ENCODE data around the gene NCKAP5. TPM values are rescaled to one million over a fixed set of nuclear protein-coding genes. Genes with fewer than 3 reads are reported as not detected.

The NCKAP5 gene
- total and polyA plus RNA-seq, 2 of the 8 experiments (the other 6 are each of a cell fraction or from before 2014, with no cell fraction given): 0.27 to 0.86 TPM

DNA sequence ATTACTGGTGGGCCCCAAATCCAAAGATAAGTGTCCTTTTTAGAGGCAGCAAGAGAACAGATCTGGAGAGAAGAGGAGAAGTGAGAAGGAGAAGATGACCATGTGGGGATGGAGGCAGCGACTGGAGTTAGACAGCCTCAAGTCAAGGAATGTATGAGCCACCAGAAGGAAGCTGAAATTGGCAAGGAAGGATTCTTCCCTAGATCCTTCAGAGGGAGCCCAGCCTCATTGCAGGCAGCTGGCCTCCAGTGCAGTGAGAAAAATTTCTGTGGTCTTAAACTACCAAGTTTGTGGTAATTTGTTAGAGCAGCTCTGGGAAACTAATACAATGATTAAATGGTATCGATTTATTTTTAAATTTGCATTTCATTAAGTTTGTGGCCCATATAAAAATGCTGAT, 167.9 kb downstream of the NCKAP5 start:
- H4K8ac ChIP-seq (ENCODE audit: extremely low read depth, insufficient read depth, low read length): no peak overlapping the region
- no peak overlapping the region for H4K5ac ChIP-seq (ENCODE audit: insufficient read length, low read depth, low read length)
- H2BK5ac ChIP-seq (ENCODE audit: low read depth, low read length): no peak overlapping the region
- H3K9me3 ChIP-seq (ENCODE audit: insufficient read depth in 2 of 2, low read depth in 1 of 2, low read length in 1 of 2): no peaks in the 10 kb centered on the region
- H2BK20ac ChIP-seq (ENCODE audit: low read length): no peak overlapping the region
- no peak overlapping the region for H3K23ac ChIP-seq (ENCODE audit: insufficient read length)
- CTCF ChIA-PET (ENCODE audit: partially characterized antibody): interaction anchor here (0.6 to 0.7 kb wide), 2 partner anchors 138 to 1498 kb away, joined by 3 read pairs; no protein-coding TSS in a partner anchor
- FAIRE-seq: no peak
- no peak overlapping the region for H3K4ac ChIP-seq (replicated peaks; ENCODE audit: insufficient read length, low read depth, low read length)
- 97% methylated on average over 2 of the region's 2 CpGs; no CpG with 5 or more reads in 1 of the 2 experiments for WGBS, 2 experiments (ENCODE audit: extremely low coverage in 1 of 2, insufficient coverage in 1 of 2, insufficient read length in 1 of 2, insufficient replicate concordance in 2 of 2, low coverage in 1 of 2, low lambda C conversion rate in 2 of 2, missing lambda C conversion rate in 1 of 2)
- no peak overlapping the region for H2BK15ac ChIP-seq (ENCODE audit: low read length)
- H3K4me3 ChIP-seq (ENCODE audit: extremely low read depth in 1 of 4, insufficient read depth in 2 of 4, low read depth in 3 of 4, low read length in 4 of 4): no peak overlapping the region
- POLR2A ChIA-PET (ENCODE audit: partially characterized antibody): no interaction called here
- no peaks in the 10 kb centered on the region for H3K36me3 ChIP-seq (ENCODE audit: control insufficient read depth in 2 of 4, insufficient read depth in 4 of 4, low read length in 3 of 4)
- no peak overlapping the region for H3K56ac ChIP-seq (replicated peaks; ENCODE audit: insufficient read length, low read depth, low read length)
- H2BK120ac ChIP-seq (replicated peaks; ENCODE audit: low read depth, low read length): no peak overlapping the region
- H2AFZ ChIP-seq (ENCODE audit: low read length): no peak overlapping the region
- H4K91ac ChIP-seq (replicated peaks; ENCODE audit: insufficient read length, low read length): no peak overlapping the region
- H3K4me1 ChIP-seq (replicated peaks in 1 of 4; ENCODE audit: control insufficient read depth in 3 of 4, insufficient read depth in 4 of 4, low read length in 3 of 4): peaks cover 0 to 3% (median 0%) of the 10 kb centered on the region in 4 experiments; a peak in 1 of 7 replicates
- H3K79me2 ChIP-seq (ENCODE audit: control insufficient read depth in 1 of 2, insufficient read depth in 2 of 2, low read length in 2 of 2): no peaks in the 10 kb centered on the region
- H3K79me1 ChIP-seq (ENCODE audit: low read depth, low read length): no peaks in the 10 kb centered on the region
- DNase-seq (ENCODE audit: low read depth in 1 of 2, low spot score in 2 of 2): no peak
- no peak overlapping the region for H3K18ac ChIP-seq (ENCODE audit: extremely low read depth, low read length)
- H3K23me2 ChIP-seq (ENCODE audit: low read depth, low read length): no peaks in the 10 kb centered on the region
- H3K27me3 ChIP-seq (replicated peaks in 1 of 4; ENCODE audit: control insufficient read depth in 3 of 4, extremely low read depth in 1 of 4, insufficient read depth in 3 of 4, low read length in 3 of 4): no peaks in the 10 kb centered on the region
- no peaks in the 10 kb centered on the region for H4K20me1 ChIP-seq (replicated peaks in 1 of 2; ENCODE audit: control insufficient read depth in 1 of 2, insufficient read depth in 2 of 2, low read length in 2 of 2)
- H3K4me2 ChIP-seq (ENCODE audit: insufficient read depth in 1 of 2, low read depth in 2 of 2, low read length in 2 of 2): no peak overlapping the region
- H3K14ac ChIP-seq (ENCODE audit: insufficient read length): no peak overlapping the region
- H2BK12ac ChIP-seq (ENCODE audit: low read depth, low read length): no peak overlapping the region
- no peak overlapping the region for H2AK5ac ChIP-seq (ENCODE audit: low read depth, low read length)
- no peak overlapping the region for H3K9ac ChIP-seq (replicated peaks in 1 of 4; ENCODE audit: extremely low read depth in 1 of 4, low read depth in 3 of 4, low read length in 3 of 4)
- no peak overlapping the region for H3K27ac ChIP-seq (ENCODE audit: low read depth, low read length)
- no peak for TF ChIP-seq YY1 (IDR thresholded peaks at IDR 0.05; ENCODE audit: low read depth, low read length)
- no peak for TF ChIP-seq ASH2L (IDR thresholded peaks at IDR 0.05; ENCODE audit: low read length)
- no peak for TF ChIP-seq SAP30 (IDR thresholded peaks at IDR 0.05; ENCODE audit: insufficient read depth, insufficient replicate concordance, low read length)
- no peak for TF ChIP-seq SP4 (IDR thresholded peaks at IDR 0.05; ENCODE audit: low read length)
- TF ChIP-seq BACH1 (IDR thresholded peaks at IDR 0.05; ENCODE audit: low read length): no peak
- no peak for TF ChIP-seq GABPA (IDR thresholded peaks at IDR 0.05; ENCODE audit: borderline replicate concordance, insufficient read depth, low read length)
- no peak for TF ChIP-seq MAFK (IDR thresholded peaks at IDR 0.05; ENCODE audit: low read depth, low read length)
- TF ChIP-seq BRCA1 (IDR thresholded peaks at IDR 0.05; ENCODE audit: low read depth, low read length): no peak
- no peak for TF ChIP-seq SIN3A (conservative IDR thresholded peaks at IDR 0.05 in 1 of 2, IDR thresholded peaks at IDR 0.05 in 1 of 2; ENCODE audit: low read depth in 1 of 2, low read length in 2 of 2)
- no peak for TF ChIP-seq RAD21 (IDR thresholded peaks at IDR 0.05 in 1 of 2, conservative IDR thresholded peaks at IDR 0.05 in 1 of 2; ENCODE audit: low read depth in 2 of 2, low read length in 2 of 2)
- TF ChIP-seq POLR2AphosphoS5 (IDR thresholded peaks at IDR 0.05; ENCODE audit: low read depth, low read length): no peak
- TF ChIP-seq CBX8 (IDR thresholded peaks at IDR 0.05; ENCODE audit: borderline replicate concordance, low read depth, low read length): no peak
- no peak for TF ChIP-seq RNF2 (IDR thresholded peaks at IDR 0.05; ENCODE audit: borderline replicate concordance, low read depth, low read length, missing control alignments, poor library complexity, severe bottlenecking)
- no peak for TF ChIP-seq PHF8 (conservative IDR thresholded peaks at IDR 0.05; ENCODE audit: low read depth, low read length)
